CD14-positive monocyte (primary cell): ENCODE results near the gene FOXP1. TPM values are rescaled to one million over a fixed set of nuclear protein-coding genes. Genes with fewer than 3 reads are reported as not detected.
A peak's percentile ranks its signal among the peaks of the same experiment; 100 is the strongest.

ENCODE experiments used
- DNase-seq, 3 donors: peaks; one replicate each; pipeline ENCODE4 v3.0.0-alpha.2; 2011 to 2022
- H2AFZ ChIP-seq: 2 replicates; pipeline ENCODE4 v1.6.0; 2012; ENCODE audit warnings: mild to moderate bottlenecking, low read depth, low read length, inconsistent platforms; ENCODE audit not compliant: insufficient read depth, poor library complexity, severe bottlenecking
- H3K27ac ChIP-seq, 2 donors: 1 replicate in 1 of 2; 2 replicates in 1 of 2; pipeline ENCODE4 v1.5.1; 2012 to 2013; ENCODE audit warnings: low read length in 2 of 2, control low read depth in 1 of 2, inconsistent platforms in 1 of 2, low read depth in 1 of 2, mild to moderate bottlenecking in 1 of 2
- H3K27me3 ChIP-seq, 2 donors: one replicate each; pipeline versions ENCODE4 v1.6.0 to v1.6.1; 2011 to 2013; ENCODE audit warnings: low read length in 2 of 2; ENCODE audit not compliant: control insufficient read depth in 2 of 2, insufficient read depth in 2 of 2
- H3K36me3 ChIP-seq, 2 donors: replicated peaks in 1 of 2; 1 replicate in 1 of 2; 2 replicates in 1 of 2; pipeline versions ENCODE4 v1.5.1 to v1.6.1; 2012 to 2013; ENCODE audit warnings: low read length in 2 of 2, control low read depth in 1 of 2, inconsistent platforms in 1 of 2, mild to moderate bottlenecking in 1 of 2; ENCODE audit not compliant: insufficient read depth in 2 of 2, control insufficient read depth in 1 of 2
- H3K4me1 ChIP-seq, 2 donors: 1 replicate in 1 of 2; 2 replicates in 1 of 2; pipeline versions ENCODE4 v1.5.1 to v1.6.1; 2012 to 2013; ENCODE audit warnings: low read length in 2 of 2, control low read depth in 1 of 2, inconsistent platforms in 1 of 2, mild to moderate bottlenecking in 1 of 2, moderate library complexity in 1 of 2; ENCODE audit not compliant: insufficient read depth in 2 of 2, control insufficient read depth in 1 of 2
- H3K4me2 ChIP-seq: replicated peaks from 2 replicates; pipeline ENCODE3; 2012; ENCODE audit warnings: low read length, moderate library complexity, mild to moderate bottlenecking; ENCODE audit not compliant: poor library complexity, severe bottlenecking; ENCODE audit errors: extremely low read depth
- H3K4me3 ChIP-seq, 3 experiments: fragments of 200-600 bp in 1 of 3; sonication (generic) in 1 of 3; replicated peaks in 1 of 3; 1 replicate in 2 of 3; 2 replicates in 1 of 3; pipeline ENCODE4 v1.5.1; 2011 to 2013; ENCODE audit warnings: low read length in 3 of 3, mild to moderate bottlenecking in 3 of 3, control low read depth in 2 of 3, low read depth in 2 of 3, inconsistent platforms in 1 of 3, moderate library complexity in 1 of 3
- H3K79me2 ChIP-seq: 2 replicates; pipeline ENCODE4 v1.6.0; 2012; ENCODE audit warnings: mild to moderate bottlenecking, control low read depth, inconsistent platforms, low read length, moderate library complexity; ENCODE audit not compliant: insufficient read depth
- H3K9ac ChIP-seq: 2 replicates; pipeline ENCODE4 v1.6.0; 2017; ENCODE audit warnings: low read length, mild to moderate bottlenecking; ENCODE audit not compliant: insufficient read depth, poor library complexity, severe bottlenecking
- H3K9me3 ChIP-seq, 2 donors: replicated peaks in 1 of 2; 1 replicate in 1 of 2; 2 replicates in 1 of 2; pipeline versions ENCODE4 v1.5.1 to v1.6.1; 2012 to 2013; ENCODE audit warnings: low read length in 2 of 2, control low read depth in 1 of 2; ENCODE audit not compliant: control insufficient read depth in 1 of 2, insufficient read depth in 1 of 2
- H4K20me1 ChIP-seq: 2 replicates; pipeline ENCODE4 v1.6.0; 2012; ENCODE audit warnings: mild to moderate bottlenecking, low read length, control low read depth, moderate library complexity; ENCODE audit not compliant: insufficient read depth
- H3K27ac Mint-ChIP-seq, 7 donors: one replicate each; pipeline ENCODE4 v1.8.0; 2020; ENCODE audit warnings: mild to moderate bottlenecking in 7 of 7, mixed read lengths in 7 of 7, moderate library complexity in 6 of 7, inconsistent platforms in 2 of 7
- H3K27me3 Mint-ChIP-seq, 3 donors: one replicate each; pipeline ENCODE4 v1.8.0; 2021 to 2022; ENCODE audit warnings: low read depth in 3 of 3, mild to moderate bottlenecking in 3 of 3, mixed read lengths in 3 of 3, moderate library complexity in 3 of 3, inconsistent platforms in 1 of 3
- H3K36me3 Mint-ChIP-seq, 2 donors: one replicate each; pipeline ENCODE4 v1.8.0; 2020; ENCODE audit warnings: mixed read lengths in 2 of 2, inconsistent platforms in 1 of 2, mild to moderate bottlenecking in 1 of 2
- H3K4me1 Mint-ChIP-seq: one replicate; pipeline ENCODE4 v1.8.0; 2020; ENCODE audit warnings: mild to moderate bottlenecking, mixed read lengths
- H3K4me3 Mint-ChIP-seq, 2 donors: one replicate each; pipeline ENCODE4 v1.8.0; 2020; ENCODE audit warnings: mild to moderate bottlenecking in 2 of 2, mixed read lengths in 2 of 2, moderate library complexity in 1 of 2
- H3K9me3 Mint-ChIP-seq, 7 donors: one replicate each; pipeline ENCODE4 v1.8.0; 2020 to 2022; ENCODE audit warnings: mixed read lengths in 7 of 7, mild to moderate bottlenecking in 6 of 7, moderate library complexity in 6 of 7, inconsistent platforms in 2 of 7
- CTCF ChIP-seq: fragments of 200-600 bp; IDR thresholded peaks from one replicate; pipeline ENCODE4 v1.8.0; 2022; ENCODE audit warnings: antibody characterized with exemption, mild to moderate bottlenecking
- WGBS: methylation state at CpG from one replicate; pipeline ENCODE4 v1.1.5; 2013; ENCODE audit warnings: missing lambda C conversion rate; ENCODE audit not compliant: insufficient coverage; 5-methylcytosine and 5-hydroxymethylcytosine counted together
- intact Hi-C, 2 donors: fragments of 100-400 bp; cut with micrococcal nuclease; formaldehyde crosslinking; loops; one replicate each; pipeline versions ENCODE4 v1.15.0 to v1.15.1; 2023
- polyA plus RNA-seq, 3 donors: library from polyadenylated mRNA; depleted of rRNA in 1 of 3; unstranded in 2 of 3; stranded (reverse) in 1 of 3; fragments of 300-500 nt in 2 of 3; fragments of >200 nt in 1 of 3; fragmentation: Illumina TruSeq in 2 of 3; gene quantifications; 1 replicate in 2 of 3; 2 replicates in 1 of 3; pipeline ENCODE4 v1.2.3, GENCODE V29; 2012 to 2021

Gene FOXP1
- polyA plus RNA-seq, 3 donors, result 25.7 to 42.6 (median 27.8) TPM

DNA sequence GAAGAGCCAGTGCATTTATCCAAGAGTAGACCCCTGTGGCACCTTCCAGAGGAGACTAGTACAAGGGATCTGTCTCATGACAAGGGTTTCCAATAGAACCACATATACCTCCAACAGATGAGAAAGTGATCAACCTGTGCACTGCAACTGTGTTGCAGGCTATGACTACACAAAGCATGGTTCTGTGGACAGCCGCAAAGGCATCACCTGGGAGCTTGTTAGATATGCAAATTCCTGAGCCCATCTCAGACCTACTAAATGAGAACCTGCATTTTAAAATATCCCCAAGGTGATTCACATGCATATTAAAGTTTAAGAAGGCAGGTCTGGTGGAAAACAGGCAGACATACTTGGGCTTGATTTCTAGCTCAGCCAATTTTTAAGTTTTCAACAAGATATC is 368.7 kb downstream of the FOXP1 start:
- intact Hi-C loops, result no loop called here
- Histone ChIP-seq H3K4me3 (no peak overlapping the region), H3K4me1 (peaks cover 16 to 20% of the 10 kb centered on the region in 2 donors), H3K27ac (no peak overlapping the region), H4K20me1 (peaks cover 78% of the 10 kb centered on the region), H3K27me3 (no peaks in the 10 kb centered on the region), H2AFZ (no peak overlapping the region), H3K9ac (no peak overlapping the region), H3K36me3 (peaks cover 0 to 10% of the 10 kb centered on the region in 2 donors), H3K9me3 (no peaks in the 10 kb centered on the region), H3K79me2 (peaks cover 9% of the 10 kb centered on the region), H3K4me2 (no peak overlapping the region)
- Mint-ChIP-seq H3K27me3 (peaks cover 0 to 2% (median 0%) of the 10 kb centered on the region in 3 donors), H3K9me3 (peaks cover 0 to 1% (median 0%) of the 10 kb centered on the region in 7 donors), H3K36me3 (peaks cover 13 to 16% of the 10 kb centered on the region in 2 donors), H3K4me1 (peaks cover 28% of the 10 kb centered on the region), H3K27ac (no peak overlapping the region), H3K4me3 (no peak overlapping the region)
- no peak for TF ChIP-seq CTCF
- no peak for DNase-seq
- WGBS, result no CpG with 5 or more reads among the region's 1 CpG

DNA sequence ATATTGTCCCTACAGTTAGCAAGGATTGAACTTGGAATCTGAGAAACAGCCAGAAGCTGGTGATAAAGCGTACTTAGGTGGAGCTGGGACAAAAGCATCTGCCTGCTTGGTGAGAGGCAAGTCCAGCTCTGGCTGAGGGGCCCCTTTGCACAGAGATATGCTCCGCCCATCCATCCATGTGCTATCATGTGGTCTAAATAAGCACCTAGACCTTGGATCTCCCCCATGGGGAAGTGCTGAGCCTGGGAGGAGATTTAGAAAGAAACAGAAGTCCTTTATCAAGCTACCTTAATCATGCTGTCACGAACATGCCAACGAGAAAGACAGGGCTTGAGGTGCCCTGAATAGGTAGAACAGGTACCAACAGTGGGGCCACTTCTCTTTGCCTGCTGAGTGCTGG is 369.5 kb downstream of the FOXP1 start:
- WGBS, result 87% methylated on average over 2 of the region's 4 CpGs
- Histone ChIP-seq H3K4me2 (no peak overlapping the region), H3K9ac (no peak overlapping the region), H3K79me2 (peaks cover 8% of the 10 kb centered on the region), H3K36me3 (peaks cover 0 to 10% of the 10 kb centered on the region in 2 donors), H3K27me3 (no peaks in the 10 kb centered on the region), H4K20me1 (peaks cover 83% of the 10 kb centered on the region), H3K27ac (no peak overlapping the region), H3K9me3 (no peaks in the 10 kb centered on the region), H2AFZ (no peak overlapping the region), H3K4me1 (peaks cover 16 to 20% of the 10 kb centered on the region in 2 donors), H3K4me3 (no peak overlapping the region)
- H3K4me1 Mint-ChIP-seq, result peaks cover 28% of the 10 kb centered on the region
- peaks cover 0 to 2% (median 0%) of the 10 kb centered on the region in 3 donors for H3K27me3 Mint-ChIP-seq
- H3K9me3 Mint-ChIP-seq, result no peaks in the 10 kb centered on the region
- DNase-seq, result no peak
- H3K27ac Mint-ChIP-seq, result peak overlapping the region in 2 of 7 donors; percentile 9 to 55
- intact Hi-C loops, result no loop called here
- H3K36me3 Mint-ChIP-seq, result peaks cover 13 to 14% of the 10 kb centered on the region in 2 donors
- no peak overlapping the region for H3K4me3 Mint-ChIP-seq
- no peak for TF ChIP-seq CTCF
